Stimulated activated CD4-positive, alpha-beta T cell treated with anti-CD3 and anti-CD28 coated beads, Interleukin-2, amount 100 ng/mL, for 48 hours (primary cell): ENCODE results near the gene DSCAML1.

Experiments
- DNase-seq, 2 donors: peaks; one replicate each; pipeline ENCODE4 v3.0.0-alpha.2; 2020

DSCAML1 gene

DNA sequence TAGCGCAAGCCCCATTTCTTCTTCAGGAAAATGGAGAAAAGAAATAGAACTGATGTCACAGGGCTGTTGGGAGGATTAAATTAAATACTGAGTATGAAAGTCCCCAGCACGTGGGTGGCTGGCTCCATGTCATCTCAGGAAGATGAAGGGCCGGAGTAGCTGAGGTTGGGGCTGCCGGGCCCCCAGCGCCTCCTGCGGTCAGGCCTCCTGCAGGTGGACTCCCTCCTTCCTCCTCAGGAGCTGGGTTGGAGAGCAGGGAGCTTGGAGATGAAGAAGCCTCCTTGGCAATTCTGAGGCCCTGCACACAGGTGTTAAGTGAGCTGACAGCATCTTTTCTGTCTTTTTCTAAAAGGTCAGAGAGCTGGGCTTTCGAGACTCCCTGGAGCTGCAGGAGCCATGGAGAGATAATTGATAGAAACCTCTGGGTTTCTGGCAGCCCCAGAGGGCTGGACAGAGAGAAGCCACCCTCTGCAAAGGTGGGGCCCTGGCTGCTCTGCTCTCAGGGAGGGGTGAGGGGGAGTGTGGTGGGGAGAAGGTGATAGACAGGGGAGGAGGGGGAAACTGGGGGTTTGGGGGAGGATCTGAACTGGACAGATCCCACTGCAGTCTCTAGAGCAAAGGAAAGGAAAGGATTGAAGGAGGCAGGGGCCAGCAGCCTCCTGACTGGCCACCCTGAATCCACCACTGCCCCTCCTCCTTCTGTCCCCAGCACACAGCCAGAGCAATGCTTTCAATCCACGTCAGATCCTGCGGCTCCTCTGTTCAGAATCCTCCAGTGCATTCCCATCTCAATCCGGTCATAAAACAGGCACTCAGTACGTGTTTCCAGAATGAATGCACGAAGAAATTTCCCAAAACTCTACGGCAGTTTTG lies 258.5 kb downstream of the DSCAML1 start:
- no peak for DNase-seq

DNA sequence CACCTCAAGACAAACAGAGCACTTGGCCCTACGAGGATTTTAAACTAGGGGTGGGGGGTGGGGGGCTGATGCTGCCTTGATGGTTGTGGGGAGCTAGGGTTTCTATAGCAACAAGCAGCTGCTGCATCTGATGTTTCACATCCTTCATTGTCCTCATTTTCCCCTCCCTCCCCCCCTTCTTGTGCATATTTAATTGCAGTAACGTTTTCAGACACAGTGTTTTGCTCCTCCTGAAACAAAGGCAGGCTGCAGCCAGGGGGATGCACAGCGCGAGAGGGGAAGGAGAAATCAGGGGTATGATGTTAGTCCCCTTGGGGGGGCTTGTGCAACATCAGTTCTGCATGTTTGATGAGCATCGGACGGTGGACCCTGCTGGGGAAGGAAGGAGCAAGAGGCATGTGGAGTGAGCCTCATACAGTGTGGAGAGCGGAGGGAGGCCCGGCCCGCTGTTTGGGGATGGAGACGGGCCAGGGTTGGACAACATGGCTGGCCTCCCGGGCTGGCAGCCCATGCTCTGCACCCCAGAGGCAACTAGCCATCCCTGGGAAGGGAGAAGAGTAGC lies 261.1 kb downstream of the DSCAML1 start:
- DNase-seq = no peak

DNA sequence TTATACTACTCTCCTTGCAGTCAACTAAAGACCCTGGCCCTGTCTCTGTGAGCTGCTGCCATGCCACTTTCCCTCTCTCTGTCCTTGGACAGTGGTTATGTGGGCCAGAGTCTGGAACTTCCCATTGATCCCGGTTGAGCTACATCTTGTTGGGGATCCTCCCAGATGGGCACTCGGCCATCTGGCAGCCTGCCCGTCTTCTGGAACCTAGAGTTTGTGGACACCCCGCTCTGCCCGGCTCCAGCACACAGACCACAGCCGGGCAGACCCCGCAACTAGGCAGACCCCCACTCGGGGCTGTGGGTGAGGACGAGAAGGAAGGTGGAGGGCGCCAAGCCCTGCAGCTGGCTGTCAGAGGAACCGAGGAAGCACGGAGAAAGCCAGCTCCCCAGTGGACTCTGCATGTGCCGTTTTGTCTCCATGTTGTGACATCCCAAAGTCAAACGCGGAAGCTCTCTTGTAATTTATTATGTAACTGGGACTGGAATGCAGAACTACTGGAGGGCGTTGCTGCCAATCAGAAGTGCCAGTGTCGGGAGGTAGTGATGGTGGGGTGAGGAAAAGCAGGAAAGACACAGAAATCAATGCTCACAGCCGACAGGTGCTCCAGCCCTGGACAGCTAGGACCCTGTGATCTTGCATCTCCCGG lies 261.7 kb downstream of the DSCAML1 start:
- no peak for DNase-seq

DNA sequence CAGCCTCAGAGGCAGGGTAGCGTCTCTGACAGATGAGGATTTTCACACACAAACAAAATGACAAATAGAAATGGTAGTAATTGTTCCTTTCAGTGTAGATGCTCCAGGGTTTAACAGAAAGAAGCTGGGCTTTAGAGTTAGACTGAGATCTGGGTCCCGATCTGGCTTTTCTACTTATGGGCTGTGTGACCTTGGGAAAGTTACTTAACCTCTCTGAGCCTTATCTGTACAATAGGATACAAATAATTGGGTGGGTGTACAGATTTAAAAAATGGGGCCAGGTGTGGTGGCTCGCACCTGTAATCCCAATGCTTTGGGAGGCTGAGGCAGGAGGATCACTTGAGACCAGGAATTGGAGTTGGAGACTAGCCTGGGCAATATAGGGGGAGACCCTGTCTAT lies 264.4 kb downstream of the DSCAML1 start:
- DNase-seq = no peak

DNA sequence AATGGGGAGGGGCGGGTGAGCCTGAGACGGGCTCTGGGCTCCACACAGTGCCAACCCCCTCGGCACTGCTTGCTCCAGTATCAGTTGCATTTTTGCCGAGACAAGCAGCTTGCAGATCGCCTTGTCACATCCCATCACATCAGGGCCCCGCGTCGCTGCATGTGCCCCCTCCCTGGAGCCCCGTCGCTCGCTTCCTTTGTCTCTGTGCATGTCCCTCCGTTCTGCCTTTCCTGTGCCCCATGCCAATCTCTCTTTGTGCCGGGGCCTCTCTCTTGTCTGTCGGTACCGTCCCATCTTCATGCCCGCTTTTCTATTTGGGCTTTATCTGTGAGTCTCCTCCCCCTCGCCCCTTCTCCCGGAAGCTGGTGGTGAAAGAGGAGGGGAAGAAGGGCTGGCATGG lies 267.2 kb downstream of the DSCAML1 start:
- DNase-seq = no peak

DNA sequence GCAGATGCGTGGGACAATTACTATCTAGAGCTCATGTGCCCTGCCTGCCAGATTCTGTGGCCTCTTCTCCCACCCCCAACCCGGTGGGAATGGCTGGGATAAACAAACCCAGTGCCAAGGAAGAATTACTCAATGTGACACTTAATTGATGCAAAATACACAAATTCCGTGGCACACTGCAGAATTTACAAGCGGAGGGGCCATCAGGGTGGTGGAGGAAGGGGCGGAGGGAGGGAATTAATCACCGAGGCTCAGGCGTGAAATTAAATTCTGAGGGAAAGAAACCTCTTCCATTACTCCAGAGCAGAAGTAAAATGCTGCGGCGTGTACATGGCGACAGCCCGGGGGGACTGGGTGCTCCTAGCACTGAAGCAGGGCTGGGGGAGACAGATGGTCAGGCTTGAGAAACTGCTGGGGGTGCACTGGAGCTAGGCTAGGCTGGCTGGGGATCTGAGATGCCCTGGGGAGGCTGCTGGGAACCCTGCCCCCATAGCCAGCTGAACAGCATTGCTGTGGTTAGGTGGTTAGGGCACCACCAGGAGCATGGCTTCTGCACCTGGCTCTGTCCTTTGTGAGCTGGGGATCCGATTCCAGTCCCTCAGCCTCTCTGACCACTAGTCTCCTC lies 268.8 kb downstream of the DSCAML1 start:
- DNase-seq = no peak

DNA sequence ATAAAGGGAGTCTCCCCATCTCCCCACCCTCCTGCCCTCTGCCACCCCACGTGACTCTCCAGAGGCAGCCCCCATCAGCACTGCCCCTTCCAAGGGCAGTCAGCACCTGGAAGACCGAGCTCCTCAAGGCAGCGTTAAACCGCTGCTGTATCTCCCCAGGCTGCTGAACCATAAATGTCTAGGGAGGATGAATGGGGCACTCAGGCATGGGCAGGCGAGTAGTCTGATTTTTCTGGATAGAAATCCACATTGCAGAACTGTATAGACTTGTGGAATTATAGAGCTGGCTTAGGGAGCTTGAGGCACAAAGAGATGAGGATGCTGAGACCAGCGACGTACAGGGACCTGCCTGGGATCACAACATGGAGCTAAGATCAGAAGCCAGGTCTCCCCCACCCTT lies 269.7 kb downstream of the DSCAML1 start:
- no peak for DNase-seq

DNA sequence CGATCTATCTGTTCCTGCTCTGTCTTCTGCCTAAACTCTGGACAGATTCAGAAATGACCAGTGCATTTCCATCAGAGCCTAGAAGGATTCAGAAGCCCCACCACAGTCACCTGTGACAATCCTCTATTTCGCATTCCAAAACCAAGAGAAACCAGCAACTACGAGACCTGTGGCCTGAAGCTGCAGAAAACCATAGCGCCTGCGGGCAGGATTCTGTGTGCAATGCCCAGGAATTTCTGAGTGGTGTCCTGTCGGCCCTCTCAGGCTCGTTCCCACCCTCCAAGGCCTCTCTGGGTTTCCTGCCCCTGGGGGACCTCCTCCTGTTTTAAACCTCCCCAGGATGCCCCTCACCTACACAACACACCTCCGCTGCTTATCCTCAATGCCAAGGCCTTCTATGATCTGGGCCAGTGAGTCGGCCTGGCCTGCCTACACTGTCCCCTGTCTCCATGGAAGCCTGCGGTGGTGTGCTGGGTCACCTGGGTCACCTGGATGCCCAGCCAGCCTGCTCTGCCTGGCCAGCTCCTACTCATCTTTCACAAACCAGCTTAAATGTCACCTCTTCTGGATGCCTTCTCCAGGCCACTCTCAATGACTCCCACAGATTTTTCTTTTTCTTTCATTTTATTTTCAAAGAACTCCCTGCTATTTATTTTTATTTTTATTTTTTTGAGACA lies 271.0 kb downstream of the DSCAML1 start:
- no peak for DNase-seq

GRCh38 chr11:117524468-117525183 lies 272.4 kb downstream of the DSCAML1 start:
- no peak for DNase-seq

GRCh38 chr11:117523680-117524079 lies 273.3 kb downstream of the DSCAML1 start:
- no peak for DNase-seq

GRCh38 chr11:117521974-117522373 lies 275.0 kb downstream of the DSCAML1 start:
- no peak for DNase-seq

DNA sequence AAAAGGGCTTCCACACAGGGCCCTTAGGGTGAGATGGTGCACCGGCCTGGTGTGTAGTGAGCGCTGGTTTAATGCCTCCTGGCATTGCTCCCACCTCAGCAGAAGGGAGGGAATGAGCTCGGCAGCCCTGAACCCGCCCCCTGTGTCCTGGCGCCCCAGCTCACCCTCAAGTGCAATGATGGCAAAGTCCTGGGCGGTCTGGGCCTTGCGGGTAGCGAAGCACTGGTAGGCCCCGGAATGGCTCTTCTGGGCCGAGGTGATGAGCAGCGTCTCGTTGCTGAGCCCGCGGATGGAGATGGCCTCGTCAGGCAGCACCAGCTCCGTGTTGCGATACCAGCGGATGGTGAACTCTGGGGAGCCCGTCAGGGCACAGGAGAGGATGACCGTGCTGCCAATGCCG lies 276.1 kb downstream of the DSCAML1 start:
- no peak for DNase-seq

GRCh38 chr11:117520201-117520600 lies 276.8 kb downstream of the DSCAML1 start:
- DNase-seq = no peak

GRCh38 chr11:117519590-117519989 lies 277.4 kb downstream of the DSCAML1 start:
- no peak for DNase-seq

DNA sequence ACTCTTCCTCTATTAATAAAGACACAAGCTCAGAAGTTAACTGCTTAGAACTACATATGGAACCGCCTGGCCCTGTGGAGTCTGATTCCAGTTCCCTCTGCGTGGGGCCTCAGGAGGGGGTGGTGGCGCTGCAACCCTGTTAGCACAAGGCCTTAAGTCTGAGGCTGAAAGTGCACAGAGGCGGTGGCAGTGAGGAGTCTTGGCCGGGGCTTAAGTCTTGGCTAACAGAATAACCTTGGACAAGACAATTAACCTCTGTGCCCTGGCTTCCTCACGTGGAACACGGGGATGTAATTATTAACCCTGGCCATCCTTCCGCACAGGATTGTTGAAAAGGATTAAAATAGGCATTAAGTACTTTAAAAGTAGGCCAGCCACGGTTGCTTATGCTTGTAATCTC lies 277.8 kb downstream of the DSCAML1 start:
- DNase-seq = no peak

- DNase-seq = no peak
Observed at GRCh38 chr11:117518455-117518854, 278.6 kb downstream of the DSCAML1 start.

- DNase-seq = no peak
Observed at GRCh38 chr11:117517097-117517496, 279.9 kb downstream of the DSCAML1 start.

DNA sequence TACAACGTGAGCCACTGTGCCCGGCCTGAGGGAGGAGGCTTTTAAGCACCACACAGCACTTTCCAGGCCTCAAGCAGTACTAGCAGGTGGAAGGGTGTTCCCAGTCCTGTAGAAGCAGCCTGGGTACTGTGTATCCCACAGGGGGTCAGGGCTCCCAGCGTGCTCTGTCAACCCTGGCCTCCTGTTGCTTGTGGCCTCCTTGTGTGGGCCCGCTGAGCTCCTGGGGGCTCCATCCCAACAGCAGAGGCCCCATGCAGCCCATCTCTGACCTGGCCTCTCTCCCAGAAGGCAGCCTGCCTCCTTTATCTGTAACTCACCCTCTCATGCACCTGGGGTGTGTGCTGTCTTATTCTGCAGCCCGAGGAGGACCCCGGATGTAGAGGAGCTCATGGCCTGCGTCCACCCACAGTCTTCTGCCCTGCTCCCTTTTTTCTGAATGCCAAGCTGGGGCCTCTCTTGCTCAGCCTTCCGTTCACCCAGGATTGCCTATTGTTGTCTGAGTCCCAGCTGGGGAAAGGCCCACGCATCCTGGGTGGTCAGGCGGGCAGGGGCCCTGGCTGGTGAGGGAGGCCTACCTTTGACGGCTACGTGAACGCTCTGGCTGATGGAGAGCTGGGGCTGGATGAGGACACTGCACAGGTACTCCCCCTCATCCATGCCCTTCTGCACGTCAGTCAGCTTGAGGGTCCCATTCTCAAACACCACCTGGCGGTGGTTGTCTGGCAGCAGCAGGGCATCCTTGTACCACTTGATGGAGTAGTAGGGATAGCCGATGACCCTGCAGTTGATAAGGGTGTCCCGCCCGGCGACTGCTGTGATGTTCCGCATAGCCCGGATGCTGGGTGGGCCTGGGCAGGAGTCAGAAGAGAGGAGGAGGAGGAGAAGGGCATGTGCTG lies 280.9 kb downstream of the DSCAML1 start:
- no peak for DNase-seq

DNA sequence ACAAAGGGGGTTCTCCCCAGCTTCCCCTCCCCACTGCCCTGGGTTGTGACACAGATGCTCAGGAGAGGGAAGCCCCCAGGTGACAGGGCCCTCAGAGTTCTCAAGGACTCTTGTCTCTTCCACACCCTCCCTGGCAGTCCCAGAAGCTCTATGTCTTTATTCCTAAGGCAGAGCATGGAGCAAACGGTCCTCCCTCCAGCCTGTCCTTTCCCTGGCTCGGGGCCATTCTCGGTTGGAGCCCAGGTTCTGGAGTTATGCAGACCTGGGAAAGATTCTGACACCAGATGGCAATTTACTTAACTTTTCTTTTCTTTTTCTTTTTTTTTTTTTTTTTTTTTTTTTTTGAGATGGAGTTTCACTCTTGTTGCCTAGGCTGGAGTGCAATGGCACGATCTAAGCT lies 282.8 kb downstream of the DSCAML1 start:
- DNase-seq = no peak

DNA sequence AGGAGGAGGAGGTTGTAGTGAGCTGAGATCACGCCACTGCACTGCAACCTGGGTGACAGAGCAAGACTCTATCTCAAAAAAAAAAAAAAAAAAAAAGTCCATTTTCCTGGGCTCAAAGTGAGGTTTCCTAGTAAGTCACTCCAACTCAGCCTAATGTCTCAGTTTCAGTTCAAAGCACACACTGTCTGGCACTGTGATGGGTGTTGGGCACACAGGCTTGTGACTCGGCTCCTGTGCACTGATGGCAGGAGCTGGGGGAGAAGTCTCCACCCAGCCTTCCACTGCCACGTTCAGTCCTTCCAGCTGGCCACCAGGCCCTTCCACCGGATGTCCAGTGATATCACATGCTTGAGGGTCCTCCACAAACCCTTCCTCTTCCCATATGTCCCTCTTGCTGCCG lies 283.4 kb downstream of the DSCAML1 start:
- DNase-seq = no peak

DNA sequence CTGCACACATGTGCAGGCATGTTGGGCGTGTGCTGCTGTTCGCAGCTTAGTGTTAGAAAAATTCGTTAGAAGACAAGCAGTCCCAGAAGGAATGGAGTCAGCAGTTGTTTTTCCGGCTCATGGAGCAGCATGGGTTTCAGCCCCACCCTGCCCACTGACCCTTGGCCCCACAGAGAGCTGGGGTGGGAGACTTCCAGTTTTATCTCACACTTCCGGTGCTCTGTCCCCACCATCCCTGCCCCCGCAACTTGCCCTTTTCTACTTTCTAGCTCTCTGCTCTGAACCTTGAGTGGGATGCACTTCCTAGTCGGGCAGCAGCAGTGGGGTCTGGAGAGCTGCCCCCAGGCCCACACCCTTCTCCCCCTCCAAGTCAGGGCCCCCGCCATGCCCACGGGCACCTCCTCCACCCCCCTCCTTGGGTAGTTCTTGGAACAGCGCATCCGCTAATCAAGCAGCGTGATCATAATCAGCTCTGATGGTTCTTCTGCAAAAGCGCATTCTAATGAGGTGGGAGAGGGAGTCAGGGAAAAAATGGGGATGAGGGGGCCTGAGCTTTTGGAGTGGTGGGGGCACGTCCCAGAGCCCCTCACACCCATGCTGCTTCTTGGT lies 285.0 kb downstream of the DSCAML1 start:
- DNase-seq = no peak
